IMR-90 (cell line): ENCODE measurements around the gene CCNDBP1. TPM values are rescaled to one million over a fixed set of nuclear protein-coding genes. Genes with fewer than 3 reads are reported as not detected.

Experiments
- ATAC-seq: fragments of 200-7000 bp; cut with Tn5 transposase; 2 replicates; pipeline ENCODE4 v1.9.1; 2020; ENCODE audit warnings: low read depth, mild to moderate bottlenecking, moderate library complexity
- BruUV-seq: library from RNA; stranded (reverse); fragments of 400-500 nt; replicated peaks from 2 replicates; lab custom pipeline; 2021; lab: Mats Ljungman, UMichigan
- CTCF ChIA-PET: fragments of 300-600 bp; formaldehyde crosslinking; extraction: SDS; loops from one replicate; lab custom pipeline; 2021; ENCODE audit warnings: antibody characterized with exemption; lab: Yijun Ruan, JAX
- POLR2A ChIA-PET: fragments of 300-600 bp; sonication (Branson Sonifier 250); formaldehyde crosslinking; loops from one replicate; lab custom pipeline; 2022; ENCODE audit warnings: antibody characterized with exemption; ENCODE audit not compliant: unreplicated experiment; lab: Charles Lee
- DNase-seq: peaks from one replicate; pipeline ENCODE4 v3.0.0; 2013
- H2AFZ ChIP-seq: replicated peaks from 2 replicates; pipeline ENCODE3; 2013; ENCODE audit warnings: low read length, mild to moderate bottlenecking; ENCODE audit not compliant: poor library complexity
- H2AK5ac ChIP-seq: 2 replicates; pipeline ENCODE4 v1.6.1; 2013; ENCODE audit warnings: low read depth, low read length, inconsistent platforms
- H2AK9ac ChIP-seq: replicated peaks from 2 replicates; pipeline ENCODE3; 2013; ENCODE audit warnings: mild to moderate bottlenecking, low read depth, low read length, moderate library complexity; ENCODE audit not compliant: poor library complexity
- H2BK120ac ChIP-seq: 2 replicates; pipeline ENCODE4 v1.6.1; 2013; ENCODE audit warnings: low read depth, low read length, inconsistent platforms
- H2BK15ac ChIP-seq: 3 replicates; pipeline ENCODE4 v1.6.1; 2013; ENCODE audit warnings: low read depth, low read length, inconsistent platforms
- H2BK20ac ChIP-seq: 2 replicates; pipeline ENCODE4 v1.6.1; 2013; ENCODE audit warnings: low read depth, mild to moderate bottlenecking, inconsistent platforms, low read length, moderate library complexity
- H2BK5ac ChIP-seq: 2 replicates; pipeline ENCODE4 v1.6.1; 2013; ENCODE audit warnings: mild to moderate bottlenecking, low read depth, low read length, inconsistent platforms; ENCODE audit not compliant: poor library complexity, severe bottlenecking
- H3K14ac ChIP-seq: replicated peaks from 2 replicates; pipeline ENCODE4 v1.6.1; 2013; ENCODE audit warnings: low read depth, low read length, inconsistent platforms
- H3K18ac ChIP-seq: 2 replicates; pipeline ENCODE4 v1.6.1; 2013; ENCODE audit warnings: low read depth, low read length, control low read depth
- H3K23ac ChIP-seq: 2 replicates; pipeline ENCODE4 v1.6.1; 2013; ENCODE audit warnings: low read depth, low read length, inconsistent platforms
- H3K27ac ChIP-seq: 2 replicates; pipeline ENCODE4 v1.5.1; 2013; ENCODE audit warnings: mild to moderate bottlenecking, control low read depth, low read length; ENCODE audit not compliant: insufficient read depth
- H3K27me3 ChIP-seq: 2 replicates; pipeline ENCODE4 v1.6.1; 2013; ENCODE audit warnings: low read length; ENCODE audit not compliant: control insufficient read depth, insufficient read depth
- H3K36me3 ChIP-seq: 2 replicates; pipeline ENCODE4 v1.6.1; 2013; ENCODE audit warnings: low read length, mixed read lengths; ENCODE audit not compliant: control insufficient read depth, insufficient read depth
- H3K4ac ChIP-seq: 2 replicates; pipeline ENCODE4 v1.6.1; 2013; ENCODE audit warnings: low read depth, low read length, inconsistent platforms
- H3K4me1 ChIP-seq: 2 replicates; pipeline ENCODE4 v1.6.1; 2013; ENCODE audit warnings: low read length, mixed read lengths; ENCODE audit not compliant: control insufficient read depth, insufficient read depth
- H3K4me2 ChIP-seq: 2 replicates; pipeline ENCODE4 v1.6.1; 2013; ENCODE audit warnings: low read depth, mild to moderate bottlenecking, control low read depth, low read length, moderate library complexity
- H3K4me3 ChIP-seq: 2 replicates; pipeline ENCODE4 v1.5.1; 2013; ENCODE audit warnings: low read depth, mild to moderate bottlenecking, control low read depth, low read length, moderate library complexity; ENCODE audit not compliant: insufficient read depth
- H3K56ac ChIP-seq: 2 replicates; pipeline ENCODE4 v1.6.1; 2013; ENCODE audit warnings: low read length, inconsistent platforms; ENCODE audit not compliant: insufficient read depth; ENCODE audit errors: extremely low read depth
- H3K79me1 ChIP-seq, 2 experiments: 2 replicates each; pipeline ENCODE4 v1.6.1; 2013; ENCODE audit warnings: low read length in 2 of 2, inconsistent platforms in 1 of 2, low read depth in 1 of 2
- H3K9ac ChIP-seq: 2 replicates; pipeline ENCODE4 v1.6.1; 2013; ENCODE audit warnings: low read depth, low read length, control low read depth
- H3K9me1 ChIP-seq: 2 replicates; pipeline ENCODE4 v1.6.1; 2013; ENCODE audit warnings: low read length, inconsistent platforms; ENCODE audit not compliant: insufficient read depth
- H3K9me3 ChIP-seq: 2 replicates; pipeline ENCODE4 v1.6.1; 2013; ENCODE audit warnings: low read length; ENCODE audit not compliant: control insufficient read depth, insufficient read depth
- H4K20me1 ChIP-seq: 2 replicates; pipeline ENCODE4 v1.6.1; 2013; ENCODE audit warnings: low read length, inconsistent platforms; ENCODE audit not compliant: insufficient read depth
- H4K5ac ChIP-seq: 2 replicates; pipeline ENCODE4 v1.6.1; 2013; ENCODE audit warnings: mild to moderate bottlenecking, low read depth, low read length, control low read depth
- H4K8ac ChIP-seq, 2 experiments: 2 replicates each; pipeline ENCODE4 v1.6.1; 2013; ENCODE audit warnings: low read depth in 2 of 2, low read length in 2 of 2, control low read depth in 1 of 2, inconsistent platforms in 1 of 2
- H4K91ac ChIP-seq: 2 replicates; pipeline ENCODE4 v1.6.1; 2013; ENCODE audit warnings: low read depth, low read length, inconsistent platforms; ENCODE audit not compliant: insufficient read depth
- BHLHE40 ChIP-seq: fragments of 150-350 bp; IDR thresholded peaks from 2 replicates; pipeline ENCODE4 v1.6.1; 2016; ENCODE audit warnings: mild to moderate bottlenecking, low read depth, low read length
- CEBPB ChIP-seq: IDR thresholded peaks from 2 replicates; pipeline ENCODE4 v1.6.1; 2012; ENCODE audit warnings: low read depth, low read length, improper control_type of control experiment
- CHD1 ChIP-seq: IDR thresholded peaks from 2 replicates; pipeline ENCODE4 v1.6.1; 2012; ENCODE audit warnings: low read depth, low read length, improper control_type of control experiment
- CTCF ChIP-seq: conservative IDR thresholded peaks from 2 replicates; pipeline ENCODE4 v1.5.1; 2012; ENCODE audit warnings: mild to moderate bottlenecking, low read depth, low read length, improper control_type of control experiment
- ELK1 ChIP-seq: fragments of 150-350 bp; IDR thresholded peaks from 2 replicates; pipeline ENCODE4 v1.6.1; 2016; ENCODE audit warnings: low read depth, mild to moderate bottlenecking, low read length, moderate library complexity, borderline replicate concordance
- FOS ChIP-seq: fragments of 150-350 bp; IDR thresholded peaks from 2 replicates; pipeline ENCODE4 v1.6.1; 2016; ENCODE audit warnings: low read depth, low read length
- MAFK ChIP-seq: IDR thresholded peaks from 2 replicates; pipeline ENCODE4 v1.6.1; 2012; ENCODE audit warnings: low read depth, low read length, improper control_type of control experiment
- MAZ ChIP-seq: IDR thresholded peaks from 2 replicates; pipeline ENCODE4 v1.6.1; 2012; ENCODE audit warnings: low read depth, mild to moderate bottlenecking, low read length, improper control_type of control experiment, moderate library complexity, borderline replicate concordance
- MXI1 ChIP-seq: IDR thresholded peaks from 2 replicates; pipeline ENCODE4 v1.6.1; 2012; ENCODE audit warnings: low read depth, mild to moderate bottlenecking, low read length, moderate library complexity, borderline replicate concordance
- NFE2L2 ChIP-seq: fragments of 150-350 bp; IDR thresholded peaks from 2 replicates; pipeline ENCODE4 v1.6.1; 2016; ENCODE audit warnings: low read depth, mild to moderate bottlenecking, low read length
- POLR2A ChIP-seq: IDR thresholded peaks from 2 replicates; pipeline ENCODE4 v1.6.1; 2012; ENCODE audit warnings: mild to moderate bottlenecking, low read depth, low read length
- RAD21 ChIP-seq: IDR thresholded peaks from 2 replicates; pipeline ENCODE4 v1.6.1; 2012; ENCODE audit warnings: low read length, improper control_type of control experiment
- RCOR1 ChIP-seq: IDR thresholded peaks from 2 replicates; pipeline ENCODE4 v1.6.1; 2012; ENCODE audit warnings: mild to moderate bottlenecking, low read length, improper control_type of control experiment; ENCODE audit not compliant: insufficient replicate concordance
- RFX5 ChIP-seq: IDR thresholded peaks from 2 replicates; pipeline ENCODE4 v1.8.0; 2012; ENCODE audit warnings: low read depth, mild to moderate bottlenecking, low read length, moderate library complexity
- SMC3 ChIP-seq: fragments of 150-350 bp; IDR thresholded peaks from 2 replicates; pipeline ENCODE4 v1.6.1; 2016; ENCODE audit warnings: low read depth, mild to moderate bottlenecking, antibody characterized with exemption, low read length, moderate library complexity
- USF2 ChIP-seq: fragments of 150-350 bp; IDR thresholded peaks from 2 replicates; pipeline ENCODE4 v1.6.1; 2017; ENCODE audit warnings: mild to moderate bottlenecking, antibody characterized with exemption, low read length, low read depth
- WGBS, 2 experiments: methylation state at CpG; one replicate each; pipeline versions ENCODE4 v1.1.5 to v1.1.7; 2013; ENCODE audit warnings: missing lambda C conversion rate in 2 of 2; ENCODE audit not compliant: insufficient read length in 1 of 2; ENCODE audit errors: extremely low coverage in 2 of 2; 5-methylcytosine and 5-hydroxymethylcytosine counted together
- dilution Hi-C: fragments of 300-500 bp; cut with HindIII; formaldehyde crosslinking; loops from one replicate; pipeline ENCODE4 v1.14.3; 2018; ENCODE audit warnings: low sequenced_read_pairs; ENCODE audit not compliant: unreplicated experiment
- in situ Hi-C: fragments of 300-500 bp; cut with MboI; formaldehyde crosslinking; loops from 3 replicates; pipeline ENCODE4 v1.14.3; 2019; ENCODE audit warnings: low sequenced_read_pairs, inconsistent platforms, mixed read lengths
- intact Hi-C: fragments of 100-400 bp; cut with micrococcal nuclease; formaldehyde crosslinking; loops from 2 replicates; pipeline ENCODE4 v1.10.0; 2022
- polyA plus RNA-seq, 3 experiments: library from polyadenylated mRNA; depleted of rRNA; stranded (reverse); fragments of >200 nt; gene quantifications; 2 replicates each; pipeline ENCODE4 v1.2.3, GENCODE V29; 2012; ENCODE audit warnings: low replicate concordance in 1 of 3
- total RNA-seq: library from RNA; depleted of rRNA; stranded (reverse); fragments of >200 nt; gene quantifications from 2 replicates; pipeline ENCODE4 v1.2.3, GENCODE V29; 2012

Gene CCNDBP1
- total and polyA plus RNA-seq, 2 of the 4 experiments (the other 2 are of a cell fraction) = 34.9 to 40.3 TPM

- Histone ChIP-seq H3K9ac (no peak overlapping the region), H3K4me3 (no peak overlapping the region), H3K79me1 (no peaks in the 10 kb centered on the region), H4K8ac (no peak overlapping the region), H3K9me1 (no peaks in the 10 kb centered on the region), H3K4me2 (no peak overlapping the region), H2BK15ac (no peak overlapping the region), H3K27me3 (peaks cover 51% of the 10 kb centered on the region), H3K18ac (no peak overlapping the region), H2BK120ac (no peak overlapping the region), H3K4ac (no peak overlapping the region), H3K27ac (no peak overlapping the region), H2AK9ac (no peak overlapping the region), H2BK20ac (no peak overlapping the region), H2BK5ac (no peak overlapping the region), H3K56ac (no peak overlapping the region), H2AK5ac (no peak overlapping the region), H3K23ac (no peak overlapping the region), H3K36me3 (no peaks in the 10 kb centered on the region), H4K91ac (no peak overlapping the region), H3K4me1 (no peaks in the 10 kb centered on the region), H4K20me1 (no peaks in the 10 kb centered on the region), H3K14ac (no peak overlapping the region), H4K5ac (no peak overlapping the region), H2AFZ (peak overlapping the region; percentile 29), H3K9me3 (no peaks in the 10 kb centered on the region)
- CTCF ChIA-PET = interaction anchor here (0.7 to 0.9 kb wide), 2 partner anchors 10 to 11 kb away, joined by 3 read pairs; no protein-coding TSS in a partner anchor
- in situ Hi-C loops (no loop called here), dilution Hi-C loops (no loop called here), intact Hi-C loops (no loop called here)
- BruUV-seq = no TSS peak
- POLR2A ChIA-PET = no interaction called here
- no peak for ATAC-seq
- TF ChIP-seq FOS (no peak), POLR2A (no peak), RFX5 (no peak), MXI1 (no peak), BHLHE40 (no peak), CEBPB (no peak), SMC3 (no peak), RCOR1 (no peak), ELK1 (no peak), CHD1 (no peak), USF2 (no peak), CTCF (no peak), MAZ (no peak), MAFK (no peak), NFE2L2 (no peak), RAD21 (no peak)
- WGBS, 2 experiments = no CpG with 5 or more reads among the region's 6 CpGs
- no peak for DNase-seq
Observed at GRCh38 chr15:43214592-43215295, 29.5 kb downstream of the CCNDBP1 start.
